Smooth muscle cell of the umbilical artery (primary cell): Measurements from ENCODE around the gene WRAP53. TPM values are rescaled to one million over a fixed set of nuclear protein-coding genes. Genes with fewer than 3 reads are reported as not detected.

ENCODE experiments used
- total RNA-seq: library from RNA; depleted of rRNA; stranded (reverse); fragments of >200 nt; gene quantifications from 2 replicates; pipeline ENCODE4 v1.2.3, GENCODE V29; 2014

Gene WRAP53
- 3.0 and 4.3 TPM in 2 replicates for total RNA-seq

GRCh38 chr17:7687908-7688807 is at the start of gene WRAP53:
Gene WRAP53 (plus strand): TSS chr17:7688477. CDS start chr17:7688649, 172 bp downstream.

DNA sequence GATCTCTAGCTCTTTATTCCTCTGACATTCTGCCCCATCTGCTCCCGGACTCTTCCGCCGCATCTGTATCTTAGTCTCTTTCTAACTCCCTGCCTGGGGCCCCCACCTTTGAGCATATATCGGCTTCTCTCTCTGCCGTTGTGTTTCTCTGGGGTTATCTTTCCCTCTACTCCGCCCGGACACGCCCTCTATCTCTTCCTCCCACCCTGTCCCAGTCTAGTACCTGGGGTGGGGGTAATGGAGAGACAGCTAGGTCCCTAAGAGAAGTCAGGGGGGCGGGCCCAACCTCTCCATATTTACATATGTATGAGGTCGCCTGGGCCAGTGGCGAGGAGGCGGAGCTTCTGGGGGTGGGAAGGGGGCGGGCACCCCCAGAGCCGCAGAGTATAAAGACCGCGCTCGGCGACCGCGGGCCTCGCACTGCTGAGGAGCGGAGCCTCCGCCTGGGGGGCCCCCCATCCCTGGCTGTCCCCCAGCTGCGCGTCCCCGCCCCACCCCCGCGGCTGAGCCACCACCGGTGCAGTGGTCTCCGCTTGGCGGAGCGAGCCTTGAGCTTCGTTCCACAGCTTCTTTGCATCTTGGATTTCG is 37.7 kb upstream of the WRAP53 start, which contains the start of gene ATP1B2:
TSS of gene ATP1B2 (plus strand) at position 418 of the 588 bp plus-strand sequence. CDS start 593 bp downstream, outside the sequence.

DNA sequence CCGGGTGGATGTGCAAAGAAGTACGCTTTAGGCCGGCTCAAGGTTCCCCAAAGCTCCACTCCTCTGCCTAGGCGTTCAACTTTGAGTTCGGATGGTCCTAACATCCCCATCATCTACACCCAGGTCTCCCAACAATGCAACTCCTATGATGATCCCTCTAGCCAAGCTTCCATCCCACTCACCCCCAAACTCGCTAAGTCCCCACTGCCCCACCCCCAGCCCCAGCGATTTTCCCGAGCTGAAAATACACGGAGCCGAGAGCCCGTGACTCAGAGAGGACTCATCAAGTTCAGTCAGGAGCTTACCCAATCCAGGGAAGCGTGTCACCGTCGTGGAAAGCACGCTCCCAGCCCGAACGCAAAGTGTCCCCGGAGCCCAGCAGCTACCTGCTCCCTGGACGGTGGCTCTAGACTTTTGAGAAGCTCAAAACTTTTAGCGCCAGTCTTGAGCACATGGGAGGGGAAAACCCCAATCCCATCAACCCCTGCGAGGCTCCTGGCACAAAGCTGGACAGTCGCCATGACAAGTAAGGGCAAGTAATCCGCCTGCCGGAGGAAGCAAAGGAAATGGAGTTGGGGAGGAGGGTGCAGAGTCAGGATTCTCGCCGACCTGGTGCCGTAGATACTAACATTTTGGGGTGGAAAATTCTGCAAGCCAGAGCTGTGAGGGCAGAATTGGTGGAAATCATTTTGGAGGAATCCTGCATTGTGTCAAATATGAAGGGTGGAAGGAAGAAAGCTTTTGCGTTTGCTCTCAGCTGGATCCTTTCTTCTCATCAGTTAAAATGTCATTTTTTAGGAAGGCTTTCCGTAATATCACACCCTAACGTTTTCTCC is 987 bp upstream of the WRAP53 start, which contains the start of gene TP53:
TSS of gene TP53 (minus strand) at position 419 of the 836 bp plus-strand sequence. CDS start 10,896 bp downstream, outside the sequence.

GRCh38 chr17:7704601-7705268 is 16.5 kb downstream of the WRAP53 start, which contains the start of gene EFNB3:
Gene EFNB3 (plus strand): TSS chr17:7705202. CDS start chr17:7705599, 397 bp downstream.

DNA sequence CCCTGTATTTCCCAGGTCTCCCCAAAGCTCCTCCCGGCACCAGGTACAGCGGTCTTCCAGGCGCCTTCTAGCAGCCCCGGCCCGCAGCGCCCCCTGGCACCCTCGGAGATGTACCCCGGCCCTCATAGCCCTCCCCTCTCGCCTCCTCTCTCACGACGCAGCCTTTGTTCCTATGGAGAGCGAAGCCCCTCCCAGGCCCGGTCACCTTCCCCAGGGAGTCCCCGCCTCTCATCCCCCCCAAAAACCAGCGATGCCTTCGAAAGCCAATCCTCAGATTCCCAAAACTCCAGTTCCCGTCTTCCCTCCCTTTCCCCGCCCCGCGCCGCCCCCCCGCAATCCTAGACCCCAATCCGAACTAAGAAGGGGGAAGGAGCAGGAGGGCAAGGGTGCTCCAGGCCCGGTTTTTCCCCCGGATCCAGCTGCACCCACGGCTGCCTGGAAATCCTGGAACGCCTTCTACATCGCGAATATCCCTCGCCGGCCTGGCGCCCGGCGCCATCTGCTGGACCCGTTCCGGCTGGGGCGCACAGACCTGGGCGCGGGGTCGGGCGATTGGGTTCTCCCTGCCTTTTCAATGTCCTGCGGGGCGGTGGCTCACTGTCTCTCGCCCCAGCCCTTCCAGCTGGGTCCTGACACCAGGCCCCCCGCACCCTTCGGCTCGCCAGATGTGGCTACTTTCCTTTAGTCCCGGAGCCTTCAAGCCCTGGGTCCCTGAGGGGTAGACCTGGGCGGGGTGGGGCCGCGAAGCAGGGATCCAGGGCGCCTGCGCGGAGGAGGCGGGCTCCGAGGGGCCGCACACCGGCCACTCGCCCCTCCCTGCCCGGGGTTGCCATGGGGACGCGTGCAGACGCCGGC is 28.9 kb downstream of the WRAP53 start, which contains the start of gene DNAH2:
TSS of gene DNAH2 (plus strand) at position 844 of the 855 bp plus-strand sequence. CDS start 1,991 bp downstream, outside the sequence.

Other genes starting within 250 kb of the WRAP53 start
- 5.3 and 7.2 TPM in 2 replicates for gene FGF11, start 249.0 kb upstream of the WRAP53 start, total RNA-seq
- gene CHRNB1, start 243.4 kb upstream of the WRAP53 start, total RNA-seq: 3.4 and 6.2 TPM in 2 replicates
- gene ZBTB4, start 208.8 kb upstream of the WRAP53 start, total RNA-seq: 19.6 and 28.2 TPM in 2 replicates
- gene SLC35G6, start 207.0 kb upstream of the WRAP53 start, total RNA-seq: not detected in 2 replicates
- gene POLR2A, start 204.1 kb upstream of the WRAP53 start, total RNA-seq: 89.1 and 138 TPM in 2 replicates
- 7.4 and 16.3 TPM in 2 replicates for gene TNFSF12, start 139.4 kb upstream of the WRAP53 start, total RNA-seq
- 0.83 TPM in 1 of 2 replicates, not detected in the other for gene TNFSF13, start 129.7 kb upstream of the WRAP53 start, total RNA-seq
- 64.1 and 68.3 TPM in 2 replicates for gene SENP3, start 126.6 kb upstream of the WRAP53 start, total RNA-seq
- gene CD68, start 108.8 kb upstream of the WRAP53 start, total RNA-seq: 5.6 and 14.5 TPM in 2 replicates
- gene MPDU1, start 104.6 kb upstream of the WRAP53 start, total RNA-seq: 66.1 and 69.8 TPM in 2 replicates
- gene SOX15, start 98.4 kb upstream of the WRAP53 start, total RNA-seq: 0.30 and 0.32 TPM in 2 replicates
- 50.5 and 56.3 TPM in 2 replicates for gene FXR2, start 73.6 kb upstream of the WRAP53 start, total RNA-seq
- gene SAT2, start 60.7 kb upstream of the WRAP53 start, total RNA-seq: 18.7 and 37.4 TPM in 2 replicates
- 0.37 TPM in 1 of 2 replicates, not detected in the other for gene SHBG, start 58.3 kb upstream of the WRAP53 start, total RNA-seq
- gene ATP1B2, start 37.6 kb upstream of the WRAP53 start, total RNA-seq: not detected in 2 replicates
- gene TP53, start 987 bp upstream of the WRAP53 start, total RNA-seq: 31.2 and 43.6 TPM in 2 replicates
- under 0.01 and 0.23 TPM in 2 replicates for gene EFNB3, start 16.7 kb downstream of the WRAP53 start, total RNA-seq
- under 0.01 and 0.05 TPM in 2 replicates for gene DNAH2, start 29.3 kb downstream of the WRAP53 start, total RNA-seq
- 7.1 and 10.9 TPM in 2 replicates for gene KDM6B, start 145.7 kb downstream of the WRAP53 start, total RNA-seq
- gene TMEM88, start 166.6 kb downstream of the WRAP53 start, total RNA-seq: 2.1 and 4.3 TPM in 2 replicates
- gene NAA38, start 169.1 kb downstream of the WRAP53 start, total RNA-seq: 25.0 and 85.2 TPM in 2 replicates
- gene CYB5D1, start 169.5 kb downstream of the WRAP53 start, total RNA-seq: 13.4 and 17.2 TPM in 2 replicates
- 108 and 155 TPM in 2 replicates for gene CHD3, start 200.3 kb downstream of the WRAP53 start, total RNA-seq
- 5.1 and 9.2 TPM in 2 replicates for gene RNF227, start 227.8 kb downstream of the WRAP53 start, total RNA-seq
- gene KCNAB3, start 241.4 kb downstream of the WRAP53 start, total RNA-seq: 0.59 and 0.88 TPM in 2 replicates
- gene TRAPPC1, start 243.5 kb downstream of the WRAP53 start, total RNA-seq: 44.2 and 70.9 TPM in 2 replicates
- gene CNTROB, start 243.7 kb downstream of the WRAP53 start, total RNA-seq: 14.6 and 24.4 TPM in 2 replicates